Cardiac fibroblast (primary cell): ENCODE measurements around the gene C17orf100.

Source experiments
- DNase-seq, 2 donors: peaks; one replicate each; pipeline versions ENCODE4 v3.0.0 to v3.0.0-alpha.2; 2010; ENCODE audit warnings: low read depth in 2 of 2
- H3K4me3 ChIP-seq, 2 donors: replicated peaks in 1 of 2; 1 replicate in 1 of 2; 2 replicates in 1 of 2; pipeline ENCODE4 v1.5.1; 2011; ENCODE audit warnings: low read depth in 2 of 2, low read length in 2 of 2, mild to moderate bottlenecking in 2 of 2, moderate library complexity in 1 of 2
- TF ChIP-seq, protein P1 (sequence below): IDR thresholded peaks from one replicate; pipeline ENCODE4 v1.5.1; 2011; ENCODE audit warnings: low read depth, mild to moderate bottlenecking, low read length, inconsistent platforms

Gene C17orf100

DNA sequence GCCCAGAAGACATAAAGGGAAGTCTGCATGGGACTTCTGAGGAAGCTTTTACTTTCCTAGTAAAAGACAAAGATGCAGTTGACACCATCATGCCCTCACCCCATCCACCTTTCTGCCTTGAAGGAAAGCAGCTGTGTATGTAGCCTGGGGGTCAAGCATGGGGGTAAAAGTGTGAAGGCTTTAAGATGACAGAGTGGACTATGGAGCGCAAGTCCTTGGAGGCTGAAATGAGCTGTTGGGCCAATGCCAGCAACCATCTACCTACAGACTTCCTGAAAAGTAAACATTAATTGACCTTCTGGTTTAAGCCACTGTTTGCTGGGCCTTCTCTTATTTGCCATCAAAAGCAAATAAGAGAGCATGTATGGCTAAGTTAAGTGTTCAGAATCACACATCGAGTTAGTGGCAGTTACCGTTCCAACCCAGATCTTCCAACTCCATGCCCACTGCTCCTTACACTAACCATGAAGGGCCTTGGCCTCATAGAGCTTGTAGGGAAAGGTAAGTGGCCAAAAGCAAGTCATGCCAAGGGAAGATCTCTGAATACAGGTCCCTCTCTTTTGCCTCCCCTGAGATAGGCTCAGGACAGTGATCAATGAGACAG lies 31.6 kb downstream of the C17orf100 start:
- DNase-seq: no peak
- no peak overlapping the region for H3K4me3 ChIP-seq
- TF ChIP-seq, protein P1, sequence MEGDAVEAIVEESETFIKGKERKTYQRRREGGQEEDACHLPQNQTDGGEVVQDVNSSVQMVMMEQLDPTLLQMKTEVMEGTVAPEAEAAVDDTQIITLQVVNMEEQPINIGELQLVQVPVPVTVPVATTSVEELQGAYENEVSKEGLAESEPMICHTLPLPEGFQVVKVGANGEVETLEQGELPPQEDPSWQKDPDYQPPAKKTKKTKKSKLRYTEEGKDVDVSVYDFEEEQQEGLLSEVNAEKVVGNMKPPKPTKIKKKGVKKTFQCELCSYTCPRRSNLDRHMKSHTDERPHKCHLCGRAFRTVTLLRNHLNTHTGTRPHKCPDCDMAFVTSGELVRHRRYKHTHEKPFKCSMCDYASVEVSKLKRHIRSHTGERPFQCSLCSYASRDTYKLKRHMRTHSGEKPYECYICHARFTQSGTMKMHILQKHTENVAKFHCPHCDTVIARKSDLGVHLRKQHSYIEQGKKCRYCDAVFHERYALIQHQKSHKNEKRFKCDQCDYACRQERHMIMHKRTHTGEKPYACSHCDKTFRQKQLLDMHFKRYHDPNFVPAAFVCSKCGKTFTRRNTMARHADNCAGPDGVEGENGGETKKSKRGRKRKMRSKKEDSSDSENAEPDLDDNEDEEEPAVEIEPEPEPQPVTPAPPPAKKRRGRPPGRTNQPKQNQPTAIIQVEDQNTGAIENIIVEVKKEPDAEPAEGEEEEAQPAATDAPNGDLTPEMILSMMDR: no peak

DNA sequence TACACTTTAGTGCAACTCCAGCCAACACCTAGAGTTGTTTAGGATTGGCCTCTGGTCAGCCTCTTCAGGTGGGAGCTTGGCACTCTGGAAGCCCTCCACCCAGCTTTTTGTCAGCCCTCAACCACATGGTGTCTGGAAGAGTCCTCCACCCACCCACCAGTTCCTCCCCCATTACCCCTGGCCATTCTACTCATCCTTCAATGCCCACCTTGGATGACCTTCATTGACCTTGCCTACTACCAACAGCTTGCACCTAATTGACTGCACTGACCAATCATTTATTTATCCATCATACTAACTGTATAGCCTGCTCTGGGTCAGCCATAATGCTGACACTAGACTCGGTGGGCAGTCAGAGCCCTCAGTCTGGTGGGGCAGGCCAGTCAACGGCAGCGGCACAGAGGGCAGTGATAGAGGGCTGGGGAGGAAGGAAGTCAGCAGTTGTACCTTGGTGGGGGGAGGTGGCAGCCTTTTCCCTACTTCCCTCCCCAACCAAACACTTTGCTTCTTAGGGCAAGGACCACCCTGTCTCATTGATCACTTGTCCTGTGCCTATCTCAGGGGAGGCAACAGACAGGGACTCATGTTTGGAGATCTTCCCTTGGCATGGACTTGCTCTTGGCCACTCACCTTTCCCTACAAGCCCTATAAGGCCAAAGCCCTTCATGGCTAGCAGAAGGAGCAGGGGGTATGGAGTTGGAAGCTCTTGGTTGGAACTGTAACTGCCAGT lies 32.3 kb downstream of the C17orf100 start:
- TF ChIP-seq, protein P1: no peak
- DNase-seq: no peak
- H3K4me3 ChIP-seq: no peak overlapping the region

- TF ChIP-seq, protein P1: no peak
- DNase-seq: no peak
- H3K4me3 ChIP-seq: no peak overlapping the region
These were observed 32.9 kb downstream of the C17orf100 start for GRCh38 chr17:6684460-6684783.

- DNase-seq: no peak
- TF ChIP-seq, protein P1: no peak
- H3K4me3 ChIP-seq: no peak overlapping the region
These were observed 33.6 kb downstream of the C17orf100 start for GRCh38 chr17:6684881-6685767.

DNA sequence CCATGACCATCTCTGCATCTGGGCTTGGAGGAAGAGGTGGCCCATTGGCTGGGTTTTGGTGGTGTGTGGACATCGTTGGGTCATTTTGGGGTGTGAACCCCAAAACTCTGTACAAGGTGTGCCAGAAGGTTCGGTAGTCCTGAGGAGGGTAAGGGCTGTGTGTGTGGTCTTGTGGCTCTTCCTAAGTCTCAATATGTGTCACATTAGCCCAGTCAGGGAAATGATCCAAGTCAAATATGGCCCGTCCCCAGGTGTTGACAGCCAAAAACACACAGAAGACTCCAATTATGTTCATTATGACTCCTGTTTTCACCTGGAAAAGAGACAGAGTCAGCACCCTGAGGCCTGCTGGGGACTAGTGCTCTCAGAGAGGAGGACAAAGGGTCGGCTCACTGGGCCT lies 34.5 kb downstream of the C17orf100 start:
- DNase-seq: no peak
- no peak overlapping the region for H3K4me3 ChIP-seq
- TF ChIP-seq, protein P1: no peak

- TF ChIP-seq, protein P1: no peak
- no peak for DNase-seq
These were observed 37.4 kb downstream of the C17orf100 start for GRCh38 chr17:6688944-6689343.

More at GRCh38 chr17:6688944-6689343, 37.4 kb downstream of the C17orf100 start:
- no peak overlapping the region for H3K4me3 ChIP-seq
